GM18951 (cell line): ENCODE measurements around the gene SGIP1.

Experiments
- POLR2A ChIP-seq: IDR thresholded peaks from 4 replicates; pipeline ENCODE4 v1.6.1; 2011; ENCODE audit warnings: mild to moderate bottlenecking; ENCODE audit not compliant: insufficient read length, insufficient read depth; ENCODE audit errors: extremely low read depth
- in situ Hi-C: fragments of 300-500 bp; cut with MboI; formaldehyde crosslinking; loops from one replicate; pipeline ENCODE4 v1.12.0; 2022; ENCODE audit warnings: low sequenced_read_pairs, mixed read lengths, inconsistent platforms; ENCODE audit not compliant: unreplicated experiment

Gene SGIP1

DNA sequence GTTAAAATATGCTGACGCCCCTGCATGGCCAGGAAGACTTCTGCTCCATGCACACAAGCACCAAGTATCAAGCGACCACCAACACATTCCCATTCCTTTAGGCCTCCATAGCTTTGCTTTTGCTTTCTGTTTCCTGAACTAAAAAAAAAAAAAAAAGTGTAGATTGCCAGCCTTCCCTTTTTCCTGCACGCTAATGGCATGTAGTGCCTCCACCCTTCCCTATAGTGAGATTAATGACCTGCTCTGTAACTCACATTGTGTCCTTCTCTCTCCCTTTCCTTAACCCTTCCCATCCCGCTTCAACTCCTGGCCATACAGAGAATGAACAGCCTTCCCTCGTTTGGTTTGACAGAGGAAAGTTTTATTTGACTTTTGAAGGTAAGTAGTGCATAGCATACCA lies 161.2 kb downstream of the SGIP1 start:
- in situ Hi-C loops, result no loop called here

DNA sequence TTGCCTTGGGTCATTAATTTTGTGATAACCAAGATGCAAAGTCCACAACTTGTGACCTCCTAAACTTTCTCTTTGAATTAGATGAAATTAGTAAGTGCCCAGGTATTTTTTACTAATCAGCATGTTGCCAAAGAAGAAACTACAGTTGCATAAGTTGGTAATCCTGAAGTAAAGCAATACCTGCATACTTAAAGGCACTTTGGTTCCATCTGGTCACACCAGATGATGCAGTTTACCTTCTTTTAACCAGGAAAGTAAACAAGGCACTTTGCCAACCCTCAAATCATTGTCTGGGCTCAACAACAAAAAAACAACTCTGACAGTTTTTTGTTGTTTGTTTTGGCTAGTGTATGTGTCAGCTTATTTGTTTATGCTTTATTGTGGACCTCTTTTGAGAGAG lies 162.8 kb downstream of the SGIP1 start:
- in situ Hi-C loops, result no loop called here
- TF ChIP-seq POLR2A, result no peak

More for the DNA sequence above, 161.2 kb downstream of the SGIP1 start:
- no peak for TF ChIP-seq POLR2A

DNA sequence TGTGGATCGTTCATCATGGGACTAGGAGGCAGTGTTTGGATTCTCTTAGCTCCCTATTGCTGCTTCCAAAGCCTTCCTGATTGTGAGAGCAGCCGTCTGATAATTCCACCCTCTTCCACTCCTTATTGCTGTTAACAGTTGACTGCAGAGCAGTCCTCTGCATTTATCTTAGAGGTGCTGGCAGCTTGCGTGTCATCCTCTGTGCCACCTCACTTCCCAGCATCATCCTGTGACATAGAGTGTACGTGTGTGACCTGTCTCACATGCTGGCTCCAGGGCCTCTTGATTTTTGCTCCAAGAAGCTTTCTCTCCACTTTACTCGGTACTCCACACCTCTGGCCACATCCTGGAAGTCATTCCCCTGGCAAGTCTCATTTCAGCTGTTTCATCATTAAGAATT lies 165.3 kb downstream of the SGIP1 start:
- in situ Hi-C loops, result no loop called here
- TF ChIP-seq POLR2A, result no peak

DNA sequence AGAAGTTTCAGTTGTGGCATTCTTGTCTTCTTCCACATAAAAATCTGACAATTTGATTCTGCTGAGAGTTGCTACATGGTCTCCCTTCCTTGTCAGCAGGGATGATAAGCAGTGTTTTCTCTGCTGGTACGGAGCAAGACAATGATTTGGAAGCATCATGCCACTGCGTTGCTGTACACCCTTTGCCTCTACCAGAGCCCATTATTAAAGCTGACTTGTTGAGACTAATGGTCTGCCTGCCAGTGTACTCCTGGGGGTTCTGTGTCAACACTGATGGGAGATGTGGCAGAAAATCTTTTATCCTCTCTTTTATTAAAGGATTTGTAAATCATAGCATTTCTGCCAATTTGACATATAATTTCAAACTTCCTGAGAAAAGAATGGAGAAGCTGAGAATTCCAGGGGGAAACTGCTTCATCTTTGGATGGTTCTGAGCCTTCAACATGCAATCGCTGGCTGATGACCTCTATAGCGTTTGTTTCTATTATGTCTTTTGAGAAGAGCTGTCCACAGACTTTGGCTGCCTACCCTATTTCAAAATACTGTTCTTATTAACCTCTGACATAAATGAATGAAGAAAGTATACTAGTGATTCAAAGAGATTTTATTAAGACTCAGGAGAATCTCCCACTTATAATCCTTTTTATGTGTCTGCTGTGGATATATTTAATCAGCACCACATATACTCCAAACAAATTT lies 170.4 kb downstream of the SGIP1 start:
- TF ChIP-seq POLR2A, result no peak
- in situ Hi-C loops, result no loop called here

DNA sequence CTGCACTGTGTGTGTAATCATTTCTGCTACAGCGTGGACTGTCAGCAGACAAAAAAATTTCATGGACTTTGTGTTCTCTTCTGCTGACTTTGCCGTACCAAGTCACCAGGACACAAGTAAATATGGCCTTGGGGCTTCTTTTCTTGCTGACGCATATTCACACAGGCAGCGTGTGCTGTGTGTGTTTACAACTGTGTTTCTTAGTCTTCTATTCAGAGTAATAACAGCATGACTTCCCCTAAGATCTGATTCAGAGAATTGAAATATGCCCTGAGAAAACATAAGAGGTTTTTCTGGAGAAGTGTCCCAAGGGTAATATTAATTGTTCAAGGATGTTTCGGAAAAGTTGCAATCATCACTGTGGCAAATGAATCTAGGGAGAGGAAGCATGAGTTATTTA lies 171.2 kb downstream of the SGIP1 start:
- no peak for TF ChIP-seq POLR2A
- in situ Hi-C loops, result no loop called here

- in situ Hi-C loops, result no loop called here
- TF ChIP-seq POLR2A, result no peak
Observed at GRCh38 chr1:66711420-66711819, 177.5 kb downstream of the SGIP1 start.

DNA sequence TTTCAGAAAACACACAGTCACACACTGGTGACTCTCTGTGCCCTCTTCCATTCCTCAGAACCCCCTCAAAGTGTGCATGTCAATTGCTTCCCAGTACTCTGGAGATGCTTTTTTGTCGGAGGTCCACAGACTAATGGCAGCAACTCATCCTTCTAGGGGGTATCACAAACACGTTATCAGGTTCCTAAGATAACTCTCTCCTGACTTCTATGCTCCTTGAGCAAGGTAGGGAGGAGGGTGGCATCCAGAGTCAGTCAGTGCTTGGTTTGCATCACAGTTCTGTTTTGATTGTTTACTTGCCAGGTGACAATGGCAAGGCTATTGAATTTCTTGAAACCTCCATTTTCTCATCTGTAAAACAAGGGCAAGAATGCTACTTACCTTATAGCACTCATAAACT lies 178.9 kb downstream of the SGIP1 start:
- in situ Hi-C loops, result no loop called here
- TF ChIP-seq POLR2A, result no peak

DNA sequence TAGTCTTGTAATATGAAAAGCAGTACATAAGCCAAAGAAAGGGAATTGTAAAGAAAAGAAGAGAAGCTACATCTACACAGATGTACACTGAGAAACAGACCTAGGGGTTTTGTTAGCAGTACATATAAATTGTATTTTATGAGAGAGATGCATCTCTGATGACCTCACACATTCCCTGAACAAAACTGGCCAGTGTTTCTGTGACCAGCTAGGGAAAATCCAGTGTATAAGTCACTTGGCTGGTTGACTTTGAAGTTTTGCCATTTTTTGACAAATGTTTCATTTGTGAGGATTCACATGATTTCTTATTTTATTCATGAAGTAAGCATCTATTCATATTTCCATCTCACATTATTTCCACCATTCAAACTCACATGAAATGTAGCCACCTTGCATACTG lies 190.0 kb downstream of the SGIP1 start:
- TF ChIP-seq POLR2A, result no peak
- in situ Hi-C loops, result no loop called here

DNA sequence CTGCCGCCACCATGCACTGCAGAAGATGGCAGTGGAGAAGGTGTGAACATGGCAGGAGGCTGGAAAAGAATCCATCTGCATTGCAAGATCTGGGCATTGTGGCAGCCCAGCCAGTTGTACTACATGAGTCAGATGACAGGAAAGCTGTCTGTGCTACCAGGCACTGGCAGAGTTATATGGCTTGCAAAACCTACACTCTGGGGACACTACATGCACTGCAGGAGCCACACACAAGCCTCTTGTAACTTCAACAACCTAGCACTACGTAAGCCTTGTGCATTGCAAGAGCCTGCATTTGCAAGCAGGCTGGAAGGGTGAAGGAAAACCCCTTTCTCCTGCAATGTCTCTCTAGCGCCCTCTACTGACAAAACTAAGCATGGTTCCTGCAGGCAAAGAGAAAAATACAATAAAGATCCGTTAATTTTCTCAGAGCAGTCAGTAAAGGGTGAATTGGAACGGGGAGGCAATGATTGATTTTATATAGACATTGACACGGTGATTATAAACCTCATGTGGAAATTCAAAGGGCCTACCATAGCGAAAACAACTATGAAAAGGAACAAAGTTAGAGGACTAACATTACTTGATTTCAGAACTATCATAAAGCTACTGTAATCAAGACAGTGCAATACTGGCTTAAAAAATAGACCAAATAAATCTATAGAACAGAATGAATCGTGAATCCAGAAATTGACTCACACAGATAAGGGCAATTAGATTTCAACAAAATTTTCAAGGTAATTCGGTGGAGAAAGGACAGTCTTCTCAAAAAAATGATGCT lies 192.1 kb downstream of the SGIP1 start:
- in situ Hi-C loops, result loop anchor here (25.0 kb wide), 2 partner anchors 464 to 764 kb away; no protein-coding TSS in a partner anchor
- TF ChIP-seq POLR2A, result no peak

DNA sequence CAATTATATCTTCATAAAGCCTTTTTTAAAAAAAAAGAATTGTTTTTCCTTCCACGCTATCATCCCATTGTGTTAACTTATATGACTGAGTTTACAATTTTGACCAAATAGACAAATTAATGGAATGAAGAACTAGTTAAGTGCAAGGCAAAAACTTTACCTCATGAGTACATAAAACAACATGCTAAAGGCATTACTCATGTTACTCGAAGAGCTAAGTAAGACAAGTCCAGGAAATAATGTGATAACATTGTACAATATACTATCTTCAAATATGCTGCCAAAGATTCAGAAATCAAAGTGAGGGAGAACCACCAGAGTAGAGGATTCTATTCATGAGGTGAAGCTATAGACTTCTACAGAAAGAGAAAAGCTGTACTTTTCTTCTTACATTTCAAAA lies 194.1 kb downstream of the SGIP1 start:
- in situ Hi-C loops, result loop anchor here (25.0 kb wide), 2 partner anchors 466 to 766 kb away; no protein-coding TSS in a partner anchor
- TF ChIP-seq POLR2A, result no peak

GRCh38 chr1:66728716-66729115 lies 194.8 kb downstream of the SGIP1 start:
- in situ Hi-C loops, result loop anchor here (25.0 kb wide), 2 partner anchors 466 to 766 kb away; no protein-coding TSS in a partner anchor

GRCh38 chr1:66729119-66729518 lies 195.2 kb downstream of the SGIP1 start:
- in situ Hi-C loops, result loop anchor here (25.0 kb wide), 2 partner anchors 467 to 767 kb away; no protein-coding TSS in a partner anchor
- no peak for TF ChIP-seq POLR2A

DNA sequence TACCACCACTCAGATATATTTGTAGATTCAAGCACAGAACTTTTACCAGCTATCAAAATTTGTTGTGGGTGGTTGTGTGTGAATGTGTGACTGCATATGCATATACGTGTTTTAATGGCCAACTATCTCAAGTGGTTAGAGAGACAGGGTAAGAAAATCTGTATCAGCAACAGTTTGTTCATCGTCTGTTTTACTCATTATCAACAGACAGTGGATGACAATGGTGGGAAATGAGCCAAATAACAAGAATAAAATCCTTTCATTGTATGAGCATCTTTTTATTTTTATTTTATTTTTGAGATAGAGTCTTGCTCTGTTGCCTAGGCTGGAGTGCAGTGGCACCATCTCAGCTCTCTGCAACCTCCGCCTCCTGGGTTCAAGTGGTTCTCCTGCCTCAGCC lies 195.6 kb downstream of the SGIP1 start:
- in situ Hi-C loops, result loop anchor here (25.0 kb wide), 2 partner anchors 467 to 767 kb away; no protein-coding TSS in a partner anchor
- no peak for TF ChIP-seq POLR2A

DNA sequence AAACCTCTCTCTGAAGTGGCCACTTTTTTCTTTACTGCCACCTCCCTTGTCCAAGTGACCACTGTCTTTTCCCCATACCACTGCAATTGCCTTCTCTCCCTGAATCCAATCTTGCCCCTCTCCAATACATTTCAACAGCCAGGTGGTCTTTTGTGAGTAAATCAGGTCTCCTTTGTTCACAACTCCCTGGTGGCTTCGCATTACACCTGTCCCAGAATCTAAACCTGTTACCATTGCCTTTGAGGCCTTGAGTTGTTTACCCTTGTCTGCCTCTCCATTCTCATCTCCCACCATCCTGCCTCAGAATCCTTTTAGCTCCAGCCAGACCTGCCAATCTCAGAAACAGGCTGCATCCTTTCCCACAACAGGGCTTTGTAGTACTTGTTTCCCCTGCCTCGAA lies 196.5 kb downstream of the SGIP1 start:
- TF ChIP-seq POLR2A, result no peak
- in situ Hi-C loops, result loop anchor here (25.0 kb wide), 2 partner anchors 468 to 768 kb away; no protein-coding TSS in a partner anchor
